ENCODE results near the gene NAGPA. TPM values are rescaled to one million over a fixed set of nuclear protein-coding genes. Genes with fewer than 3 reads are reported as not detected.

The NAGPA gene
- total RNA-seq, 1 donor, result 40.2 TPM

- H3K27ac ChIP-seq (ENCODE audit: low read depth, low read length), result no peak overlapping the region
- H3K4me1 ChIP-seq (ENCODE audit: insufficient read depth, low read length), result no peaks in the 10 kb centered on the region
- no peaks in the 10 kb centered on the region for H3K9me3 ChIP-seq (ENCODE audit: low read depth, low read length)
- H3K4me3 ChIP-seq (ENCODE audit: insufficient read depth, low read length), result no peak overlapping the region
- TF ChIP-seq CTCF (IDR thresholded peaks at IDR 0.05; ENCODE audit: extremely low read depth, low read depth, low read length), result no peak
- H2AFZ ChIP-seq (ENCODE audit: low read length), result no peak overlapping the region
- H3K4me2 ChIP-seq (ENCODE audit: insufficient read depth, low read length), result no peak overlapping the region
- DNase-seq (ENCODE audit: insufficient read length, low spot score, missing footprints), result no peak
- no peaks in the 10 kb centered on the region for H4K20me1 ChIP-seq (ENCODE audit: insufficient read depth, low read length)
- no peaks in the 10 kb centered on the region for H3K36me3 ChIP-seq (ENCODE audit: insufficient read depth, low read length)
- H3K27me3 ChIP-seq (ENCODE audit: insufficient read depth, low read length), result peaks cover 25% of the 10 kb centered on the region
- no peaks in the 10 kb centered on the region for H3K79me2 ChIP-seq (ENCODE audit: insufficient read depth, low read length)
These were observed 43.3 kb downstream of the NAGPA start for GRCh38 chr16:4990415-4990814.

- Histone ChIP-seq H3K4me2 (ENCODE audit: insufficient read depth, low read length) (no peak overlapping the region), H3K9me3 (ENCODE audit: low read depth, low read length) (no peaks in the 10 kb centered on the region), H3K36me3 (ENCODE audit: insufficient read depth, low read length) (no peaks in the 10 kb centered on the region), H3K27ac (ENCODE audit: low read depth, low read length) (no peak overlapping the region), H3K79me2 (ENCODE audit: insufficient read depth, low read length) (no peaks in the 10 kb centered on the region), H3K4me3 (ENCODE audit: insufficient read depth, low read length) (no peak overlapping the region), H2AFZ (ENCODE audit: low read length) (no peak overlapping the region), H3K4me1 (ENCODE audit: insufficient read depth, low read length) (no peaks in the 10 kb centered on the region), H4K20me1 (ENCODE audit: insufficient read depth, low read length) (no peaks in the 10 kb centered on the region), H3K27me3 (ENCODE audit: insufficient read depth, low read length) (peaks cover 25% of the 10 kb centered on the region)
- no peak for DNase-seq (ENCODE audit: insufficient read length, low spot score, missing footprints)
- TF ChIP-seq CTCF (IDR thresholded peaks at IDR 0.05; ENCODE audit: extremely low read depth, low read depth, low read length), result no peak
These were observed 44.2 kb downstream of the NAGPA start for GRCh38 chr16:4989391-4990006.

DNA sequence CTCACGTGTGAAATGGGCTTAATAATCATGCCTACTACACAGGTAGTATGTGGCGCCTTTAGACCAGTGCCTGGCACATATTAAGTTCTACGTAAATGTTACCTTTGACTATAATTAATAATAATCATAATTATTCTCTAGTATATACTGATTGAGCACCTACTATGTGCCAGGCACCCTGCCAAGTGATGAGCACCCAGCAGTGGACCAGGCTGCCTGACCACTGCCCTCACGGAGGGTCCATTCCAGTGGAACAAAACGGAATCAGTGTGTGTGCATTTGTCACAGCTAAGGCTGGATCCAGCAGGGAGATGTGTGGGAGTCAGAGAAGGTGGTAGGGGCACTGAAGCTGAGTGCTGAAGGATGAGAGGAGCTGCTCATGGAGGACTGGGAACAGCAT lies 45.1 kb downstream of the NAGPA start:
- Histone ChIP-seq H3K4me1 (ENCODE audit: insufficient read depth, low read length) (no peaks in the 10 kb centered on the region), H3K9me3 (ENCODE audit: low read depth, low read length) (no peaks in the 10 kb centered on the region), H3K27ac (ENCODE audit: low read depth, low read length) (no peak overlapping the region), H2AFZ (ENCODE audit: low read length) (no peak overlapping the region), H3K4me3 (ENCODE audit: insufficient read depth, low read length) (no peak overlapping the region), H3K27me3 (ENCODE audit: insufficient read depth, low read length) (peaks cover 25% of the 10 kb centered on the region), H3K79me2 (ENCODE audit: insufficient read depth, low read length) (no peaks in the 10 kb centered on the region), H4K20me1 (ENCODE audit: insufficient read depth, low read length) (no peaks in the 10 kb centered on the region), H3K4me2 (ENCODE audit: insufficient read depth, low read length) (no peak overlapping the region), H3K36me3 (ENCODE audit: insufficient read depth, low read length) (no peaks in the 10 kb centered on the region)
- no peak for DNase-seq (ENCODE audit: insufficient read length, low spot score, missing footprints)
- TF ChIP-seq CTCF (IDR thresholded peaks at IDR 0.05; ENCODE audit: extremely low read depth, low read depth, low read length), result no peak

DNA sequence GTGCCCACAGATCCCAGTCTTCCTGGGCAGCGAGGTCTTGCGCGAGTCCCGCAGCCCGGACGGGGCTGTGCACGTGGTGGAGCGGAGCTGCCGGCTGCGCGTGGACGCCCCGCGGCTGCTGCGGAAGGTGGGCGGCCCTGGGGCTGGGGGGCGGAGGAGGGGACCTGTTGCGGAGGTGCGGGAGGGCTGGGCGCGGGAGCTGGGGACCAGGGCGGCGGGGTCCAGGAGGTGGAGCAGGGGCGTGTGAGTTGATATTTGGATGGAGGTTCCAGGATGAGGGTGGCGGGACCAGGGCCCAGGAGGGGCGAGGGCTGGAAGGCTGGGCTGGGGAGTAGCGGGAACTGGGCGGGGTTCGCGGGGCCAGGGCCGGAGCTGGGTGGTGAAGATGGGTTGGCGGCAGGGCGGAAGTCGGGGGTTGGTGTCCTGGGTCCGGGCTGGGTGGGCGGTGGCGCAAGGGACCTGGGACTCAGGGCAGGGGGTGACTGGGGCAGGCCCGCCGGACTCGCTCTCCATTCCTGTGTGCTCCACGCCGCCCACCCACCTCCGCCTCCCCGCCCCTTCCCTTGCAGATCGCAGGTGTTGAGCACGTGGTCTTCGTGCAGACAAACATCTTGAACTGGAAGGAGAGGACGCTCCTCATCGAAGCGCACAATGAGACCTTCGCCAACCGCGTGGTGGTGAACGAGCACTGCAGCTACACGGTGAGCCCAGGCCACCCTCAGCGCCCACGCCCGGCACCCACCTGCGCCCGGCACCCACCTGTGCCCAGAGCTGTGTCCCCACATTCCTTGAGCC lies 46.0 kb downstream of the NAGPA start:
- Histone ChIP-seq H2AFZ (ENCODE audit: low read length) (no peak overlapping the region), H3K36me3 (ENCODE audit: insufficient read depth, low read length) (no peaks in the 10 kb centered on the region), H3K4me2 (ENCODE audit: insufficient read depth, low read length) (no peak overlapping the region), H3K27me3 (ENCODE audit: insufficient read depth, low read length) (peaks cover 25% of the 10 kb centered on the region), H3K27ac (ENCODE audit: low read depth, low read length) (no peak overlapping the region), H3K4me3 (ENCODE audit: insufficient read depth, low read length) (no peak overlapping the region), H3K79me2 (ENCODE audit: insufficient read depth, low read length) (no peaks in the 10 kb centered on the region), H3K9me3 (ENCODE audit: low read depth, low read length) (no peaks in the 10 kb centered on the region), H4K20me1 (ENCODE audit: insufficient read depth, low read length) (no peaks in the 10 kb centered on the region), H3K4me1 (ENCODE audit: insufficient read depth, low read length) (no peaks in the 10 kb centered on the region)
- TF ChIP-seq CTCF (IDR thresholded peaks at IDR 0.05; ENCODE audit: extremely low read depth, low read depth, low read length), result no peak
- DNase-seq (ENCODE audit: insufficient read length, low spot score, missing footprints), result no peak
